Measurements from ENCODE around the gene PLPP6.

GRCh38 chr9:4668604-4669003 lies 6.5 kb downstream of the PLPP6 start:
- TF ChIP-seq CTCF (IDR thresholded peaks at IDR 0.05) (no peak), EP300 (IDR thresholded peaks at IDR 0.05) (no peak)
